IPS-18a (cell line): Measurements from ENCODE around the gene MRPL47.
A peak's percentile ranks its signal among the peaks of the same experiment; 100 is the strongest.

Source experiments
- H3K27ac ChIP-seq: one replicate; pipeline ENCODE4 v1.5.1; 2013; ENCODE audit warnings: low read length
- H3K27me3 ChIP-seq: one replicate; pipeline ENCODE4 v1.6.1; 2013; ENCODE audit warnings: mild to moderate bottlenecking, low read length; ENCODE audit not compliant: control insufficient read depth, insufficient read depth
- H3K36me3 ChIP-seq: one replicate; pipeline ENCODE4 v1.6.1; 2013; ENCODE audit warnings: low read depth, low read length; ENCODE audit not compliant: control insufficient read depth
- H3K4me1 ChIP-seq: one replicate; pipeline ENCODE4 v1.6.1; 2013; ENCODE audit warnings: low read depth, low read length; ENCODE audit not compliant: control insufficient read depth
- H3K4me3 ChIP-seq: one replicate; pipeline ENCODE4 v1.5.1; 2013; ENCODE audit warnings: low read length
- H3K9ac ChIP-seq: one replicate; pipeline ENCODE4 v1.6.1; 2013; ENCODE audit warnings: mild to moderate bottlenecking, low read length, moderate library complexity
- H3K9me3 ChIP-seq: one replicate; pipeline ENCODE4 v1.6.1; 2013; ENCODE audit warnings: low read depth, low read length; ENCODE audit not compliant: control insufficient read depth

Gene MRPL47

GRCh38 chr3:179589143-179589542 is 15.3 kb downstream of the MRPL47 start:
- Histone ChIP-seq H3K9ac (no peak overlapping the region), H3K36me3 (peaks cover 86% of the 10 kb centered on the region), H3K27me3 (no peaks in the 10 kb centered on the region), H3K9me3 (no peaks in the 10 kb centered on the region), H3K4me3 (no peak overlapping the region), H3K27ac (no peak overlapping the region), H3K4me1 (no peaks in the 10 kb centered on the region)

- no peaks in the 10 kb centered on the region for H3K9me3 ChIP-seq
- H3K4me1 ChIP-seq = no peaks in the 10 kb centered on the region
- H3K27ac ChIP-seq = no peak overlapping the region
- H3K36me3 ChIP-seq = peaks cover 74% of the 10 kb centered on the region
- H3K4me3 ChIP-seq = no peak overlapping the region
- H3K27me3 ChIP-seq = no peaks in the 10 kb centered on the region
- H3K9ac ChIP-seq = no peak overlapping the region
Observed at GRCh38 chr3:179580992-179581391, 23.4 kb downstream of the MRPL47 start.

- Histone ChIP-seq H3K27ac (no peak overlapping the region), H3K36me3 (peaks cover 7% of the 10 kb centered on the region), H3K27me3 (no peaks in the 10 kb centered on the region), H3K4me1 (peaks cover 5% of the 10 kb centered on the region), H3K4me3 (no peak overlapping the region), H3K9ac (no peak overlapping the region), H3K9me3 (no peaks in the 10 kb centered on the region)
Observed at GRCh38 chr3:179565496-179565895, 38.9 kb downstream of the MRPL47 start.

- Histone ChIP-seq H3K4me3 (peak overlapping the region; percentile 94), H3K4me1 (peaks cover 5% of the 10 kb centered on the region), H3K27me3 (no peaks in the 10 kb centered on the region), H3K9ac (peak overlapping the region; percentile 92), H3K9me3 (no peaks in the 10 kb centered on the region), H3K27ac (no peak overlapping the region), H3K36me3 (no peaks in the 10 kb centered on the region)
Observed at GRCh38 chr3:179563271-179563783, 41.1 kb downstream of the MRPL47 start.

GRCh38 chr3:179562591-179563270 is 41.7 kb downstream of the MRPL47 start, which contains the start of gene ACTL6A:
Gene ACTL6A (plus strand): TSS chr3:179562926. CDS start chr3:179563093, 167 bp downstream.
- Histone ChIP-seq H3K27me3 (no peaks in the 10 kb centered on the region), H3K36me3 (no peaks in the 10 kb centered on the region), H3K4me3 (peak within 1 kb of the TSS; percentile 94), H3K9me3 (no peaks in the 10 kb centered on the region), H3K4me1 (peaks cover 5% of the 10 kb centered on the region), H3K9ac (peak within 1 kb of the TSS; percentile 92), H3K27ac (no peak within 1 kb of the TSS)

- no peak overlapping the region for H3K9ac ChIP-seq
- no peaks in the 10 kb centered on the region for H3K27me3 ChIP-seq
- H3K4me3 ChIP-seq = no peak overlapping the region
- H3K4me1 ChIP-seq = peaks cover 5% of the 10 kb centered on the region
- no peaks in the 10 kb centered on the region for H3K36me3 ChIP-seq
- no peak overlapping the region for H3K27ac ChIP-seq
- no peaks in the 10 kb centered on the region for H3K9me3 ChIP-seq
Observed at GRCh38 chr3:179560791-179561190, 43.6 kb downstream of the MRPL47 start.

- H3K27me3 ChIP-seq = no peaks in the 10 kb centered on the region
Observed at GRCh38 chr3:179558742-179559364, 45.6 kb downstream of the MRPL47 start.

GRCh38 chr3:179551349-179552105 is 52.9 kb downstream of the MRPL47 start:
- Histone ChIP-seq H3K36me3 (no peaks in the 10 kb centered on the region), H3K4me1 (peaks cover 5% of the 10 kb centered on the region), H3K27me3 (no peaks in the 10 kb centered on the region), H3K4me3 (no peak overlapping the region), H3K9ac (no peak overlapping the region), H3K27ac (no peak overlapping the region), H3K9me3 (no peaks in the 10 kb centered on the region)

More at GRCh38 chr3:179558742-179559364, 45.6 kb downstream of the MRPL47 start:
- no peak overlapping the region for H3K4me3 ChIP-seq
- H3K27ac ChIP-seq = no peak overlapping the region
- H3K36me3 ChIP-seq = no peaks in the 10 kb centered on the region
- no peak overlapping the region for H3K9ac ChIP-seq
- peaks cover under 1% of the 10 kb centered on the region for H3K4me1 ChIP-seq
- H3K9me3 ChIP-seq = no peaks in the 10 kb centered on the region

GRCh38 chr3:179546814-179547241 is 57.6 kb downstream of the MRPL47 start:
- Histone ChIP-seq H3K27me3 (no peaks in the 10 kb centered on the region), H3K9me3 (no peaks in the 10 kb centered on the region), H3K4me1 (peaks cover 5% of the 10 kb centered on the region), H3K4me3 (no peak overlapping the region), H3K27ac (no peak overlapping the region), H3K9ac (no peak overlapping the region), H3K36me3 (no peaks in the 10 kb centered on the region)

GRCh38 chr3:179544981-179545645 is 59.3 kb downstream of the MRPL47 start:
- Histone ChIP-seq H3K4me3 (no peak overlapping the region), H3K27me3 (no peaks in the 10 kb centered on the region), H3K9me3 (no peaks in the 10 kb centered on the region), H3K4me1 (peaks cover 5% of the 10 kb centered on the region), H3K27ac (no peak overlapping the region), H3K9ac (no peak overlapping the region), H3K36me3 (no peaks in the 10 kb centered on the region)

- no peaks in the 10 kb centered on the region for H3K9me3 ChIP-seq
- no peaks in the 10 kb centered on the region for H3K27me3 ChIP-seq
- H3K9ac ChIP-seq = no peak overlapping the region
Observed at GRCh38 chr3:179542375-179542774, 62.1 kb downstream of the MRPL47 start.

More at GRCh38 chr3:179542375-179542774, 62.1 kb downstream of the MRPL47 start:
- peaks cover 5% of the 10 kb centered on the region for H3K4me1 ChIP-seq
- no peak overlapping the region for H3K27ac ChIP-seq
- no peaks in the 10 kb centered on the region for H3K36me3 ChIP-seq
- H3K4me3 ChIP-seq = no peak overlapping the region
